ENCODE data around the gene CELF2.

Gene CELF2

DNA sequence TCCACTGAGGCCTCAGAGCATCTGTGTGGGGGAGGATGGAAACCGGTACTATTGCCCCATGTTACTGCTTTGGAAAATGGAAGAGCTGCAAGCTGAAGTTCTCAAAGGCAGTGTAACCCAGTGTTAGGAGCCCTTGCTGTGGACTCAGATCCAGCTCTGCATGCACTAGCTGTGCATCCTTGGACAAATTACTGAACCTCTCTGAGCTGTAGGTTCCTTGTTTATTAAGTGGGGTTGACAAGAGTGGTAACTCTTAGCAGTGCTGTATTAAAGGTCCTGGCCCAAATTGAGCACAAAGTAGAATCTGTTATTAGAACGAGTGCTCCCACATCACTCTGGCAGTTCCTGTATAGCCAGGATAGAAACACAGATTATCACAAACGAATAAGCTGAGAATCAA is 359.6 kb downstream of the CELF2 start:
- Histone ChIP-seq H3K27ac (ENCODE audit: low read depth, low read length) (no peak overlapping the region), H2BK12ac (ENCODE audit: low read length) (no peak overlapping the region), H3K27me3 (ENCODE audit: insufficient read depth, low read length) (no peaks in the 10 kb centered on the region), H3K9ac (ENCODE audit: low read length) (no peak overlapping the region), H4K8ac (ENCODE audit: low read depth, low read length) (no peak overlapping the region), H2AK5ac (ENCODE audit: low read length) (no peak overlapping the region), H3K9me3 (ENCODE audit: insufficient read depth, low read depth, low read length) (no peaks in the 10 kb centered on the region), H3K4me1 (ENCODE audit: control insufficient read depth in 1 of 2, insufficient read depth in 2 of 2, low read length in 2 of 2) (peaks cover 0 to 3% of the 10 kb centered on the region in 2 experiments), H3K14ac (ENCODE audit: low read length) (no peak overlapping the region), H3K18ac (ENCODE audit: low read length) (no peak overlapping the region), H3K79me1 (ENCODE audit: low read length) (no peaks in the 10 kb centered on the region), H2AFZ (ENCODE audit: insufficient read depth, low read length, poor library complexity) (no peak overlapping the region), H2BK120ac (ENCODE audit: insufficient read depth, low read length, poor library complexity) (no peak overlapping the region), H3K4ac (ENCODE audit: low read depth, low read length) (no peak overlapping the region), H4K91ac (ENCODE audit: low read depth, low read length) (no peak overlapping the region), H3K4me3 (ENCODE audit: low read depth, low read length) (no peak overlapping the region), H3K79me2 (ENCODE audit: control insufficient read depth, insufficient read depth, low read length, poor library complexity) (no peaks in the 10 kb centered on the region), H4K12ac (ENCODE audit: low read depth, low read length) (no peak overlapping the region), H3K23ac (ENCODE audit: low read length) (no peak overlapping the region), H3K4me2 (ENCODE audit: low read length) (no peak overlapping the region), H2BK5ac (ENCODE audit: low read depth, low read length, poor library complexity) (no peak overlapping the region), H3K36me3 (ENCODE audit: control insufficient read depth in 1 of 2, insufficient read depth in 2 of 2, low read length in 2 of 2) (no peaks in the 10 kb centered on the region)
- DNase-seq: no peak
- WGBS (ENCODE audit: extremely low coverage, insufficient coverage, insufficient read length): no CpG with 5 or more reads among the region's 3 CpGs

DNA sequence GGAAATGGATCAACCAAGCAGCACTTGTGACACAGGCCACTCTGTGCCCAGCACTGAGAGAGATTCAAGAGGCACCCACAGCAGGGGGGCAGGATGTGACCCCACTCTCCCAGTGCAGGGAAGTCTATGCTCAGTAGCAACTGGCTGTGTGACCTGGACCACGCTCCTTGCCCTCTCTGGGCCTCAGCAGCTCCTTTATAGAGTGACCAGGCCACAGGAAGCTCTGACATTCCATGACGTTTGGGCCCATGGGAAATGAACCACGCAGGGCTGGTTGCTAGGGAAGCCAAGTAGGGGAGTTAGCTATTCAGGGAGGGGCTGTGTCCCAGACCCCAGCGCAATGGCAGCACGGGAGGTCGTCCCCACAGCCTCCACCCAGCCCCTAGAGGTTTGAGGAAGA is 361.2 kb downstream of the CELF2 start:
- Histone ChIP-seq H3K27me3 (ENCODE audit: insufficient read depth, low read length) (no peaks in the 10 kb centered on the region), H3K4me2 (ENCODE audit: low read length) (no peak overlapping the region), H3K23ac (ENCODE audit: low read length) (no peak overlapping the region), H4K8ac (ENCODE audit: low read depth, low read length) (no peak overlapping the region), H3K79me1 (ENCODE audit: low read length) (no peaks in the 10 kb centered on the region), H2AK5ac (ENCODE audit: low read length) (no peak overlapping the region), H2BK5ac (ENCODE audit: low read depth, low read length, poor library complexity) (no peak overlapping the region), H3K79me2 (ENCODE audit: control insufficient read depth, insufficient read depth, low read length, poor library complexity) (no peaks in the 10 kb centered on the region), H2BK12ac (ENCODE audit: low read length) (no peak overlapping the region), H2AFZ (ENCODE audit: insufficient read depth, low read length, poor library complexity) (no peak overlapping the region), H3K27ac (ENCODE audit: low read depth, low read length) (no peak overlapping the region), H3K4me3 (ENCODE audit: low read depth, low read length) (no peak overlapping the region), H4K91ac (ENCODE audit: low read depth, low read length) (no peak overlapping the region), H3K18ac (ENCODE audit: low read length) (no peak overlapping the region), H3K14ac (ENCODE audit: low read length) (no peak overlapping the region), H3K36me3 (ENCODE audit: control insufficient read depth in 1 of 2, insufficient read depth in 2 of 2, low read length in 2 of 2) (no peaks in the 10 kb centered on the region), H3K9me3 (ENCODE audit: insufficient read depth, low read depth, low read length) (no peaks in the 10 kb centered on the region), H3K4ac (ENCODE audit: low read depth, low read length) (no peak overlapping the region), H3K4me1 (ENCODE audit: control insufficient read depth in 1 of 2, insufficient read depth in 2 of 2, low read length in 2 of 2) (no peaks in the 10 kb centered on the region), H2BK120ac (ENCODE audit: insufficient read depth, low read length, poor library complexity) (no peak overlapping the region), H3K9ac (ENCODE audit: low read length) (no peak overlapping the region), H4K12ac (ENCODE audit: low read depth, low read length) (no peak overlapping the region)
- no CpG with 5 or more reads among the region's 6 CpGs for WGBS (ENCODE audit: extremely low coverage, insufficient coverage, insufficient read length)
- DNase-seq: no peak

GRCh38 chr10:11379771-11380170 is 362.1 kb downstream of the CELF2 start:
- Histone ChIP-seq H2BK120ac (ENCODE audit: insufficient read depth, low read length, poor library complexity) (no peak overlapping the region), H2BK5ac (ENCODE audit: low read depth, low read length, poor library complexity) (no peak overlapping the region), H3K4me3 (ENCODE audit: low read depth, low read length) (no peak overlapping the region), H3K79me1 (ENCODE audit: low read length) (no peaks in the 10 kb centered on the region), H3K4me2 (ENCODE audit: low read length) (no peak overlapping the region), H3K4ac (ENCODE audit: low read depth, low read length) (no peak overlapping the region), H3K18ac (ENCODE audit: low read length) (no peak overlapping the region), H2AK5ac (ENCODE audit: low read length) (no peak overlapping the region), H4K91ac (ENCODE audit: low read depth, low read length) (no peak overlapping the region), H3K23ac (ENCODE audit: low read length) (no peak overlapping the region), H2BK12ac (ENCODE audit: low read length) (no peak overlapping the region), H4K12ac (ENCODE audit: low read depth, low read length) (no peak overlapping the region), H4K8ac (ENCODE audit: low read depth, low read length) (no peak overlapping the region), H3K4me1 (ENCODE audit: control insufficient read depth in 1 of 2, insufficient read depth in 2 of 2, low read length in 2 of 2) (no peaks in the 10 kb centered on the region), H3K36me3 (ENCODE audit: control insufficient read depth in 1 of 2, insufficient read depth in 2 of 2, low read length in 2 of 2) (no peaks in the 10 kb centered on the region), H3K9me3 (ENCODE audit: insufficient read depth, low read depth, low read length) (no peaks in the 10 kb centered on the region), H3K79me2 (ENCODE audit: control insufficient read depth, insufficient read depth, low read length, poor library complexity) (no peaks in the 10 kb centered on the region), H3K14ac (ENCODE audit: low read length) (no peak overlapping the region), H3K27me3 (ENCODE audit: insufficient read depth, low read length) (no peaks in the 10 kb centered on the region), H3K27ac (ENCODE audit: low read depth, low read length) (no peak overlapping the region), H2AFZ (ENCODE audit: insufficient read depth, low read length, poor library complexity) (no peak overlapping the region), H3K9ac (ENCODE audit: low read length) (no peak overlapping the region)
- DNase-seq: no peak
- WGBS (ENCODE audit: extremely low coverage, insufficient coverage, insufficient read length): no CpG with 5 or more reads among the region's 17 CpGs

DNA sequence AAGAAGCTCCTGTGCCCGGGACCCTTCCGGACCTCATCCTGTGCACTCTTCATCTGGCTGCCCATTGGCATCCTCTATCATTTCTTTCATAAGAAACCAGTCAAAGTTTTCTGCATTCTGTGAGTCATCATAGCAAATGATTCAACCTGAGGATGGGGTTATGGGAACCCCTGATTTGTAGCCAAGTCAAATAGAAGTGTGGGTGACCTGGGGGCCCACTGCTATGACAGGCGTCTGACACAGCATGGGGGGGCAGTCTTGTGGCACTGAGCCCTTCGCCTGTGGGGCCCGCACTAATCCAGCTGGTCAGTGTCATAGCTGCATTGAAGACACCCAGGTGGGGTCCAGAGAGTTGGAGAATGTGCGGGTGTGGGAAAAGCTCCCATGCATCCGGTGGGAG is 363.4 kb downstream of the CELF2 start:
- no peaks in the 10 kb centered on the region for H3K4me1 ChIP-seq (ENCODE audit: control insufficient read depth in 1 of 2, insufficient read depth in 2 of 2, low read length in 2 of 2)
- H2AFZ ChIP-seq (ENCODE audit: insufficient read depth, low read length, poor library complexity): no peak overlapping the region
- H3K27me3 ChIP-seq (ENCODE audit: insufficient read depth, low read length): no peaks in the 10 kb centered on the region
- H2BK5ac ChIP-seq (ENCODE audit: low read depth, low read length, poor library complexity): no peak overlapping the region
- H3K27ac ChIP-seq (ENCODE audit: low read depth, low read length): no peak overlapping the region
- no peak overlapping the region for H3K9ac ChIP-seq (ENCODE audit: low read length)
- H3K36me3 ChIP-seq (ENCODE audit: control insufficient read depth in 1 of 2, insufficient read depth in 2 of 2, low read length in 2 of 2): no peaks in the 10 kb centered on the region
- no peak overlapping the region for H3K4ac ChIP-seq (ENCODE audit: low read depth, low read length)
- H4K91ac ChIP-seq (ENCODE audit: low read depth, low read length): no peak overlapping the region
- H3K79me2 ChIP-seq (ENCODE audit: control insufficient read depth, insufficient read depth, low read length, poor library complexity): no peaks in the 10 kb centered on the region
- no CpG with 5 or more reads among the region's 7 CpGs for WGBS (ENCODE audit: extremely low coverage, insufficient coverage, insufficient read length)
- no peak overlapping the region for H3K23ac ChIP-seq (ENCODE audit: low read length)
- no peak overlapping the region for H4K8ac ChIP-seq (ENCODE audit: low read depth, low read length)
- no peak overlapping the region for H3K18ac ChIP-seq (ENCODE audit: low read length)
- H3K4me3 ChIP-seq (ENCODE audit: low read depth, low read length): no peak overlapping the region
- no peak overlapping the region for H2BK120ac ChIP-seq (ENCODE audit: insufficient read depth, low read length, poor library complexity)
- no peaks in the 10 kb centered on the region for H3K79me1 ChIP-seq (ENCODE audit: low read length)
- no peak overlapping the region for H3K14ac ChIP-seq (ENCODE audit: low read length)
- no peaks in the 10 kb centered on the region for H3K9me3 ChIP-seq (ENCODE audit: insufficient read depth, low read depth, low read length)
- H2AK5ac ChIP-seq (ENCODE audit: low read length): no peak overlapping the region
- no peak overlapping the region for H3K4me2 ChIP-seq (ENCODE audit: low read length)
- no peak overlapping the region for H4K12ac ChIP-seq (ENCODE audit: low read depth, low read length)
- H2BK12ac ChIP-seq (ENCODE audit: low read length): no peak overlapping the region
- DNase-seq: no peak

All from trophoblast cell (in vitro differentiated cells and primary cell).